SK-N-SH (cell line): ENCODE measurements around the gene TMOD3. TPM values are rescaled to one million over a fixed set of nuclear protein-coding genes. Genes with fewer than 3 reads are reported as not detected.

Source experiments
- CTCF ChIA-PET: fragments of 300-600, 350-600 bp; formaldehyde crosslinking; extraction: SDS; loops from one replicate; lab custom pipeline; 2021; lab: Yijun Ruan, JAX
- POLR2A ChIA-PET: fragments of 350-600 bp; sonication (Branson Sonifier 250); formaldehyde crosslinking; extraction: SDS; loops from one replicate; lab custom pipeline; 2020; ENCODE audit warnings: antibody characterized with exemption, inconsistent platforms; lab: Yijun Ruan, JAX
- DNase-seq: peaks from one replicate; pipeline ENCODE4 v3.0.0; 2012
- H2AFZ ChIP-seq: fragments of 200-600 bp; sonication (generic); 2 replicates; pipeline ENCODE4 v1.8.1; 2016; ENCODE audit warnings: antibody characterized with exemption, mild to moderate bottlenecking, low read depth
- H3F3A ChIP-seq: fragments of 200-600 bp; sonication (generic); replicated peaks from 2 replicates; pipeline ENCODE3; 2016; ENCODE audit warnings: antibody characterized with exemption, mild to moderate bottlenecking; ENCODE audit not compliant: insufficient read depth
- H3K27ac ChIP-seq, 2 experiments: fragments of 200-500 bp in 1 of 2; fragments of 200-600 bp in 1 of 2; sonication (Bioruptor generic) in 1 of 2; sonication (generic), shearing (Covaris generic) in 1 of 2; 2 replicates each; pipeline versions ENCODE4 v1.5.1 to v1.6.1; 2014 to 2016; ENCODE audit warnings: low read depth in 2 of 2, inconsistent platforms in 1 of 2, low read length in 1 of 2, mild to moderate bottlenecking in 1 of 2, mixed read lengths in 1 of 2
- H3K27me3 ChIP-seq: fragments of 200-600 bp; sonication (generic), shearing (Covaris generic); 2 replicates; pipeline ENCODE4 v1.6.1; 2016; ENCODE audit warnings: mixed run types; ENCODE audit not compliant: insufficient read depth
- H3K36me3 ChIP-seq, 2 experiments: fragments of 200-500 bp in 1 of 2; fragments of 200-600 bp in 1 of 2; sonication (Bioruptor generic) in 1 of 2; sonication (generic) in 1 of 2; replicated peaks in 1 of 2; 2 replicates each; pipeline versions ENCODE3 to v1.5.1; 2014 to 2016; ENCODE audit warnings: low read length in 1 of 2, mild to moderate bottlenecking in 1 of 2; ENCODE audit not compliant: insufficient read depth in 2 of 2, control insufficient read depth in 1 of 2
- H3K4me1 ChIP-seq, 2 experiments: fragments of 200-500 bp in 1 of 2; fragments of 200-600 bp in 1 of 2; sonication (Bioruptor generic) in 1 of 2; sonication (generic), shearing (Covaris generic) in 1 of 2; 2 replicates each; pipeline versions ENCODE4 v1.5.1 to v1.6.1; 2014 to 2016; ENCODE audit warnings: low read depth in 1 of 2, low read length in 1 of 2, mixed run types in 1 of 2; ENCODE audit not compliant: insufficient read depth in 2 of 2, control insufficient read depth in 1 of 2
- H3K4me2 ChIP-seq: fragments of 200-600 bp; sonication (generic), shearing (Covaris generic); 2 replicates; pipeline ENCODE4 v1.6.1; 2017; ENCODE audit warnings: mixed run types
- H3K4me3 ChIP-seq, 2 experiments: fragments of 200-500 bp in 1 of 2; fragments of 200-600 bp in 1 of 2; sonication (Bioruptor generic) in 1 of 2; sonication (generic), shearing (Covaris generic) in 1 of 2; 2 replicates each; pipeline versions ENCODE4 v1.5.1 to v1.8.1; 2014 to 2016; ENCODE audit warnings: low read depth in 2 of 2, inconsistent platforms in 1 of 2, low read length in 1 of 2, mild to moderate bottlenecking in 1 of 2, mixed read lengths in 1 of 2, moderate library complexity in 1 of 2
- H3K79me2 ChIP-seq: fragments of 200-600 bp; sonication (generic); 2 replicates; pipeline ENCODE4 v1.8.1; 2017; ENCODE audit warnings: mild to moderate bottlenecking; ENCODE audit not compliant: insufficient read depth
- H3K9ac ChIP-seq: fragments of 200-600 bp; sonication (generic); 2 replicates; pipeline ENCODE4 v1.6.1; 2017; ENCODE audit warnings: mixed run types
- H3K9me2 ChIP-seq: fragments of 200-600 bp; sonication (generic); 2 replicates; pipeline ENCODE4 v1.6.1; 2017; ENCODE audit warnings: mixed run types
- H3K9me3 ChIP-seq: fragments of 200-600 bp; sonication (generic); 2 replicates; pipeline ENCODE4 v1.6.1; 2017; ENCODE audit warnings: mixed run types, mild to moderate bottlenecking, moderate library complexity
- H4K20me1 ChIP-seq: fragments of 200-600 bp; sonication (generic); 2 replicates; pipeline ENCODE4 v1.6.1; 2017; ENCODE audit warnings: mild to moderate bottlenecking, mixed run types; ENCODE audit not compliant: insufficient read depth
- ELF1 ChIP-seq: IDR thresholded peaks from 2 replicates; pipeline ENCODE4 v1.4.0; 2012
- FOSL2 ChIP-seq: IDR thresholded peaks from 2 replicates; pipeline ENCODE4 v1.4.0; 2012; ENCODE audit warnings: low read depth, mild to moderate bottlenecking, moderate library complexity, borderline replicate concordance
- FOXM1 ChIP-seq: IDR thresholded peaks from 2 replicates; pipeline ENCODE4 v1.4.0; 2012; ENCODE audit warnings: low read depth, mild to moderate bottlenecking
- GABPA ChIP-seq: IDR thresholded peaks from 2 replicates; pipeline ENCODE4 v1.4.0; 2012; ENCODE audit warnings: low read depth, mild to moderate bottlenecking
- GATA2 ChIP-seq: sonication (generic); formaldehyde crosslinking; IDR thresholded peaks from 2 replicates; pipeline ENCODE4 v1.5.0; 2020; ENCODE audit warnings: mild to moderate bottlenecking, missing genetic modification reagents
- MAX ChIP-seq: IDR thresholded peaks from 2 replicates; pipeline ENCODE4 v1.4.0; 2012; ENCODE audit warnings: low read depth
- MXI1 ChIP-seq: IDR thresholded peaks from 2 replicates; pipeline ENCODE4 v1.6.1; 2012; ENCODE audit warnings: mild to moderate bottlenecking, low read depth, low read length, improper control_type of control experiment
- NFIC ChIP-seq: IDR thresholded peaks from 2 replicates; pipeline ENCODE4 v1.4.0; 2012; ENCODE audit warnings: borderline replicate concordance
- NRF1 ChIP-seq: IDR thresholded peaks from 2 replicates; pipeline ENCODE4 v1.6.1; 2012; ENCODE audit warnings: low read depth, mild to moderate bottlenecking, low read length
- PBX3 ChIP-seq: IDR thresholded peaks from 2 replicates; pipeline ENCODE4; 2012
- POLR2AphosphoS5 ChIP-seq: IDR thresholded peaks from 2 replicates; pipeline ENCODE4 v1.6.1; 2012; ENCODE audit warnings: low read depth, low read length
- REST ChIP-seq: IDR thresholded peaks from 2 replicates; pipeline ENCODE4 v1.6.1; 2012; ENCODE audit warnings: mild to moderate bottlenecking, low read depth, low read length, moderate library complexity
- RFX5 ChIP-seq: IDR thresholded peaks from 2 replicates; pipeline ENCODE4 v1.6.1; 2012; ENCODE audit warnings: mild to moderate bottlenecking, improper control_type of control experiment, low read length
- SMC3 ChIP-seq: IDR thresholded peaks from 2 replicates; pipeline ENCODE4 v1.6.1; 2012; ENCODE audit warnings: low read depth, low read length, improper control_type of control experiment
- TAF1 ChIP-seq: IDR thresholded peaks from 2 replicates; pipeline ENCODE4 v1.6.1; 2012; ENCODE audit warnings: low read depth, mild to moderate bottlenecking, low read length, moderate library complexity, borderline replicate concordance
- TEAD4 ChIP-seq: IDR thresholded peaks from 2 replicates; pipeline ENCODE4 v1.4.0; 2012; ENCODE audit warnings: mild to moderate bottlenecking, borderline replicate concordance; ENCODE audit not compliant: insufficient read depth
- USF2 ChIP-seq: fragments of 150-350 bp; IDR thresholded peaks from 2 replicates; pipeline ENCODE4 v1.6.1; 2017; ENCODE audit warnings: antibody characterized with exemption, low read length, low read depth, borderline replicate concordance
- YY1 ChIP-seq: IDR thresholded peaks from 2 replicates; pipeline ENCODE4 v1.4.0; 2012; ENCODE audit warnings: low read depth, mild to moderate bottlenecking
- WGBS: methylation state at CpG from one replicate; pipeline ENCODE4 v1.1.6; 2017; ENCODE audit warnings: low lambda C conversion rate; 5-methylcytosine and 5-hydroxymethylcytosine counted together
- polyA plus RNA-seq, 3 experiments: library from polyadenylated mRNA; depleted of rRNA; stranded (reverse); fragments of >200 nt; gene quantifications; 2 replicates each; pipeline ENCODE4 v1.2.3, GENCODE V29; 2012

The TMOD3 gene
- polyA plus RNA-seq, 1 of the 3 experiments (the other 2 are of a cell fraction): 6.0 TPM

- no peak for TF ChIP-seq REST
- no peak for TF ChIP-seq FOXM1
- no peak for TF ChIP-seq MXI1
- TF ChIP-seq USF2: no peak
Observed at GRCh38 chr15:51806123-51806522, 23.3 kb upstream of the TMOD3 start (continued).

- POLR2A ChIA-PET: no interaction called here
Observed at GRCh38 chr15:51809457-51809856, 20.0 kb upstream of the TMOD3 start.

GRCh38 chr15:51812598-51812997 is 16.9 kb upstream of the TMOD3 start:
- H3K27me3 ChIP-seq: no peaks in the 10 kb centered on the region
- CTCF ChIA-PET: interaction anchor here (0.8 to 1.1 kb wide), 4 partner anchors 11 to 159 kb away, joined by 3 to 5 read pairs (median 3); no protein-coding TSS in a partner anchor
- POLR2A ChIA-PET: interaction anchor here (0.7 kb wide), 1 partner anchor 92 kb away, joined by 3 read pairs; no protein-coding TSS in a partner anchor
- H3K9ac ChIP-seq: no peak overlapping the region
- no peaks in the 10 kb centered on the region for H4K20me1 ChIP-seq
- no peak overlapping the region for H3K27ac ChIP-seq
- 80% methylated on average over 2 of the region's 2 CpGs for WGBS
- no peak overlapping the region for H3K4me2 ChIP-seq
- H3K79me2 ChIP-seq: no peaks in the 10 kb centered on the region
- no peak for TF ChIP-seq TAF1
- TF ChIP-seq YY1: no peak
- TF ChIP-seq GABPA: no peak
- no peak for TF ChIP-seq NFIC
- no peak for TF ChIP-seq NRF1
- TF ChIP-seq MAX: no peak
- TF ChIP-seq MXI1: no peak
- no peak for TF ChIP-seq POLR2AphosphoS5
- no peak for TF ChIP-seq ELF1
- TF ChIP-seq TEAD4: no peak
- TF ChIP-seq FOSL2: no peak
- TF ChIP-seq PBX3: no peak
- no peak for TF ChIP-seq RFX5
- TF ChIP-seq GATA2 (CRISPR knock-in tag): no peak
- TF ChIP-seq SMC3: no peak
- DNase-seq: no peak
- H3F3A ChIP-seq: no peaks in the 10 kb centered on the region
- no peaks in the 10 kb centered on the region for H3K9me2 ChIP-seq
- no peaks in the 10 kb centered on the region for H3K9me3 ChIP-seq
- no peak overlapping the region for H3K4me3 ChIP-seq
- no peaks in the 10 kb centered on the region; a peak in 1 of 4 replicates for H3K4me1 ChIP-seq
- H2AFZ ChIP-seq: no peak overlapping the region
- H3K36me3 ChIP-seq: peaks cover 5 to 19% of the 10 kb centered on the region in 2 experiments

More at GRCh38 chr15:51809457-51809856, 20.0 kb upstream of the TMOD3 start:
- Histone ChIP-seq H3K27me3 (no peaks in the 10 kb centered on the region), H3K4me1 (no peaks in the 10 kb centered on the region; a peak in 1 of 4 replicates), H3K79me2 (no peaks in the 10 kb centered on the region), H2AFZ (no peak overlapping the region), H3K9ac (no peak overlapping the region), H3K4me2 (no peak overlapping the region), H4K20me1 (no peaks in the 10 kb centered on the region), H3K9me2 (no peaks in the 10 kb centered on the region), H3K9me3 (no peaks in the 10 kb centered on the region), H3K4me3 (no peak overlapping the region), H3F3A (no peaks in the 10 kb centered on the region), H3K27ac (no peak overlapping the region), H3K36me3 (peaks cover 5 to 32% of the 10 kb centered on the region in 2 experiments)
- CTCF ChIA-PET: no interaction called here
- no peak for TF ChIP-seq YY1
- 73% methylated on average over 1 of the region's 1 CpG for WGBS
- DNase-seq: no peak
